GM19468 (cell line): Measurements from ENCODE around the gene PROCR.
"Not testable (repeated sequence)": the region's sequence is repeated elsewhere in the genome, so short reads cannot be mapped to it uniquely, and the experiment has no call there.

Source experiments
- ATAC-seq: cut with Tn5 transposase; IDR thresholded peaks from one replicate; pipeline ENCODE4 v1.9.1; 2021; ENCODE audit warnings: mild to moderate bottlenecking, moderate library complexity, moderate number of reproducible peaks; ENCODE audit not compliant: unreplicated experiment; ENCODE audit errors: extremely low read depth

Gene PROCR

GRCh38 chr20:35191419-35192117 is 19.7 kb downstream of the PROCR start:
- no peak for ATAC-seq

GRCh38 chr20:35192118-35192872 is 20.4 kb downstream of the PROCR start:
- ATAC-seq, result no peak

- ATAC-seq, result not testable (repeated sequence)
Observed at GRCh38 chr20:35193031-35193791, 21.3 kb downstream of the PROCR start.

- no peak for ATAC-seq
Observed at GRCh38 chr20:35196313-35196712, 24.4 kb downstream of the PROCR start.

- no peak for ATAC-seq
Observed at GRCh38 chr20:35199740-35200139, 27.9 kb downstream of the PROCR start.

GRCh38 chr20:35200267-35200666 is 28.4 kb downstream of the PROCR start:
- ATAC-seq, result no peak

- ATAC-seq, result not testable (repeated sequence)
Observed at GRCh38 chr20:35201467-35201866, 29.6 kb downstream of the PROCR start.

GRCh38 chr20:35206802-35207201 is 34.9 kb downstream of the PROCR start:
- ATAC-seq, result no peak

GRCh38 chr20:35207950-35208611 is 36.2 kb downstream of the PROCR start:
- ATAC-seq, result no peak

- ATAC-seq, result no peak
Observed at GRCh38 chr20:35215066-35215956, 43.4 kb downstream of the PROCR start.

GRCh38 chr20:35216541-35216940 is 44.7 kb downstream of the PROCR start:
- no peak for ATAC-seq

GRCh38 chr20:35223941-35224340 is 52.1 kb downstream of the PROCR start:
- ATAC-seq, result no peak

- no peak for ATAC-seq
Observed at GRCh38 chr20:35224536-35224935, 52.7 kb downstream of the PROCR start.

GRCh38 chr20:35225319-35226125 is 53.6 kb downstream of the PROCR start:
- no peak for ATAC-seq

GRCh38 chr20:35226126-35226883 is 54.4 kb downstream of the PROCR start, which contains the start of gene MMP24:
TSS of gene MMP24 (plus strand) at chr20:35226690. CDS start at chr20:35226739, 49 bp downstream.
- no peak for ATAC-seq
